ENCODE measurements around the gene SMAP2. TPM values are rescaled to one million over a fixed set of nuclear protein-coding genes. Genes with fewer than 3 reads are reported as not detected.

The SMAP2 gene
- polyA plus RNA-seq, 1 donor, result 21.6 TPM

DNA sequence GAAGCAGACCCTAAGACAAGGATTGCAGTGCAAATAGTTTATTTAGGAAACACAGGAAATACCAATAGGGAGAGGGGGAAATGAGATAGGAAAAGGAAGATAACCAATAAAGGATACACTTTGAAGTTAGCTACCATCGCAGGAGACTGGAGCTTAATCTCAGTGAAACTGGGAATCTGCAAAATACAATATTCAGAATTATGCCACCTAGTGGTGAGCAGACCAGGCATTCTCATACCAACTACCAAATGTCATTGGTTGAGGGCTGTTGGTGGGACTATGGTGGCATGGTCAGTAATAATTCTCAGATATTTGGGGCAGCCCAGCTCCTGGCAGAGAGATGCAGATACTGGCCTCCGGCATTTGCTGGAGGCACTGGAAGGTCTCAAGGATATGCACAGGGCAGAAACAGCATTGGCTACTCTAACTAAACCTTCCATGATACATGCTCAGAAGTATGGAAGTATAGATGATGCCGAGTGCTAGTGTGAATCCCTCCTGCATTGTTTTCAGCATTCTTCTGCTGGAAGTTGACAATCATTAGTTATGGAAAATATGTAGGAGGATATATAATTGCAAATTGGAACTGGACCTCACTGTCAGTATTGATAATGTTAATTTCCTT is 65.0 kb downstream of the SMAP2 start:
- H3K4me3 ChIP-seq (ENCODE audit: low read length), result no peak overlapping the region
- no peaks in the 10 kb centered on the region for H3K4me1 ChIP-seq (ENCODE audit: control insufficient read depth, insufficient read depth, low read length)
- H3K27ac ChIP-seq (ENCODE audit: low read length), result no peak overlapping the region
- DNase-seq, result no peak
- 40% methylated on average over 1 of the region's 3 CpGs for WGBS (ENCODE audit: insufficient coverage, low lambda C conversion rate)
- H3K9me3 ChIP-seq (ENCODE audit: control insufficient read depth, low read depth, low read length), result no peaks in the 10 kb centered on the region
- H3K36me3 ChIP-seq (ENCODE audit: control insufficient read depth, insufficient read depth, low read length), result no peaks in the 10 kb centered on the region
- no peaks in the 10 kb centered on the region for H3K27me3 ChIP-seq (ENCODE audit: control insufficient read depth, insufficient read depth, low read length)

- Histone ChIP-seq H3K4me1 (ENCODE audit: control insufficient read depth, insufficient read depth, low read length) (no peaks in the 10 kb centered on the region), H3K27ac (ENCODE audit: low read length) (no peak overlapping the region), H3K4me3 (ENCODE audit: low read length) (no peak overlapping the region), H3K36me3 (ENCODE audit: control insufficient read depth, insufficient read depth, low read length) (no peaks in the 10 kb centered on the region), H3K9me3 (ENCODE audit: control insufficient read depth, low read depth, low read length) (no peaks in the 10 kb centered on the region), H3K27me3 (ENCODE audit: control insufficient read depth, insufficient read depth, low read length) (no peaks in the 10 kb centered on the region)
- no peak for DNase-seq
- 83% methylated on average over 2 of the region's 5 CpGs for WGBS (ENCODE audit: insufficient coverage, low lambda C conversion rate)
These were observed 65.7 kb downstream of the SMAP2 start for GRCh38 chr1:40439247-40439646.

- H3K4me1 ChIP-seq (ENCODE audit: control insufficient read depth, insufficient read depth, low read length), result peaks cover 3% of the 10 kb centered on the region
- no CpG with 5 or more reads among the region's 64 CpGs for WGBS (ENCODE audit: insufficient coverage, low lambda C conversion rate)
- H3K4me3 ChIP-seq (ENCODE audit: low read length), result peak within 1 kb of the TSS; percentile 82
- H3K9me3 ChIP-seq (ENCODE audit: control insufficient read depth, low read depth, low read length), result peaks cover 12% of the 10 kb centered on the region
- peak within 1 kb of the TSS; percentile 77 for H3K27ac ChIP-seq (ENCODE audit: low read length)
- no peaks in the 10 kb centered on the region for H3K27me3 ChIP-seq (ENCODE audit: control insufficient read depth, insufficient read depth, low read length)
- peaks cover 3% of the 10 kb centered on the region for H3K36me3 ChIP-seq (ENCODE audit: control insufficient read depth, insufficient read depth, low read length)
- peak; percentile 90 to 93 for DNase-seq
These were observed 76.4 kb downstream of the SMAP2 start, which contains the start of gene ZFP69B for GRCh38 chr1:40449684-40450494. Gene ZFP69B (plus strand): TSS chr1:40450476. CDS start chr1:40450962, 486 bp downstream.

- WGBS (ENCODE audit: insufficient coverage, low lambda C conversion rate), result 53% methylated on average over 6 of the region's 22 CpGs
- DNase-seq, result no peak
- Histone ChIP-seq H3K4me3 (ENCODE audit: low read length) (peak overlapping the region; percentile 82), H3K36me3 (ENCODE audit: control insufficient read depth, insufficient read depth, low read length) (peaks cover 3% of the 10 kb centered on the region), H3K27me3 (ENCODE audit: control insufficient read depth, insufficient read depth, low read length) (no peaks in the 10 kb centered on the region), H3K27ac (ENCODE audit: low read length) (peak overlapping the region; percentile 77), H3K4me1 (ENCODE audit: control insufficient read depth, insufficient read depth, low read length) (peaks cover 3% of the 10 kb centered on the region), H3K9me3 (ENCODE audit: control insufficient read depth, low read depth, low read length) (peaks cover 14% of the 10 kb centered on the region)
These were observed 77.1 kb downstream of the SMAP2 start for GRCh38 chr1:40450495-40451237.

GRCh38 chr1:40451238-40451585 is 77.7 kb downstream of the SMAP2 start:
- DNase-seq, result peak in 1 of 2 donors; percentile 12
- no peaks in the 10 kb centered on the region for H3K27me3 ChIP-seq (ENCODE audit: control insufficient read depth, insufficient read depth, low read length)
- peak overlapping the region; percentile 82 for H3K4me3 ChIP-seq (ENCODE audit: low read length)
- peaks cover 3% of the 10 kb centered on the region for H3K36me3 ChIP-seq (ENCODE audit: control insufficient read depth, insufficient read depth, low read length)
- no peak overlapping the region for H3K27ac ChIP-seq (ENCODE audit: low read length)
- WGBS (ENCODE audit: insufficient coverage, low lambda C conversion rate), result no CpG with 5 or more reads among the region's 1 CpG
- peaks cover 3% of the 10 kb centered on the region for H3K4me1 ChIP-seq (ENCODE audit: control insufficient read depth, insufficient read depth, low read length)
- H3K9me3 ChIP-seq (ENCODE audit: control insufficient read depth, low read depth, low read length), result peaks cover 14% of the 10 kb centered on the region

- Histone ChIP-seq H3K4me3 (ENCODE audit: low read length) (no peak overlapping the region), H3K27me3 (ENCODE audit: control insufficient read depth, insufficient read depth, low read length) (no peaks in the 10 kb centered on the region), H3K9me3 (ENCODE audit: control insufficient read depth, low read depth, low read length) (peaks cover 31% of the 10 kb centered on the region), H3K27ac (ENCODE audit: low read length) (no peak overlapping the region), H3K36me3 (ENCODE audit: control insufficient read depth, insufficient read depth, low read length) (peaks cover 24% of the 10 kb centered on the region), H3K4me1 (ENCODE audit: control insufficient read depth, insufficient read depth, low read length) (peaks cover 3% of the 10 kb centered on the region)
- no peak for DNase-seq
- WGBS (ENCODE audit: insufficient coverage, low lambda C conversion rate), result no CpG with 5 or more reads among the region's 1 CpG
These were observed 81.3 kb downstream of the SMAP2 start for GRCh38 chr1:40454873-40455272.

GRCh38 chr1:40462956-40463590 is 89.5 kb downstream of the SMAP2 start:
- WGBS (ENCODE audit: insufficient coverage, low lambda C conversion rate), result no CpG with 5 or more reads among the region's 3 CpGs
- Histone ChIP-seq H3K36me3 (ENCODE audit: control insufficient read depth, insufficient read depth, low read length) (peaks cover 23% of the 10 kb centered on the region), H3K9me3 (ENCODE audit: control insufficient read depth, low read depth, low read length) (peaks cover 62% of the 10 kb centered on the region), H3K27ac (ENCODE audit: low read length) (no peak overlapping the region), H3K4me1 (ENCODE audit: control insufficient read depth, insufficient read depth, low read length) (no peaks in the 10 kb centered on the region), H3K27me3 (ENCODE audit: control insufficient read depth, insufficient read depth, low read length) (no peaks in the 10 kb centered on the region), H3K4me3 (ENCODE audit: low read length) (no peak overlapping the region)
- DNase-seq, result no peak

GRCh38 chr1:40469327-40469726 is 95.8 kb downstream of the SMAP2 start:
- Histone ChIP-seq H3K27ac (ENCODE audit: low read length) (no peak overlapping the region), H3K4me3 (ENCODE audit: low read length) (no peak overlapping the region), H3K4me1 (ENCODE audit: control insufficient read depth, insufficient read depth, low read length) (no peaks in the 10 kb centered on the region), H3K27me3 (ENCODE audit: control insufficient read depth, insufficient read depth, low read length) (no peaks in the 10 kb centered on the region), H3K9me3 (ENCODE audit: control insufficient read depth, low read depth, low read length) (peaks cover 32% of the 10 kb centered on the region), H3K36me3 (ENCODE audit: control insufficient read depth, insufficient read depth, low read length) (no peaks in the 10 kb centered on the region)
- WGBS (ENCODE audit: insufficient coverage, low lambda C conversion rate), result no CpG with 5 or more reads among the region's 2 CpGs
- no peak for DNase-seq
